ENCODE results near the gene CAB39. TPM values are rescaled to one million over a fixed set of nuclear protein-coding genes. Genes with fewer than 3 reads are reported as not detected.
A peak's percentile ranks its signal among the peaks of the same experiment; 100 is the strongest.

CAB39 gene
- total RNA-seq, 2 donors from 2014 or later = 87.8 to 121 TPM

DNA sequence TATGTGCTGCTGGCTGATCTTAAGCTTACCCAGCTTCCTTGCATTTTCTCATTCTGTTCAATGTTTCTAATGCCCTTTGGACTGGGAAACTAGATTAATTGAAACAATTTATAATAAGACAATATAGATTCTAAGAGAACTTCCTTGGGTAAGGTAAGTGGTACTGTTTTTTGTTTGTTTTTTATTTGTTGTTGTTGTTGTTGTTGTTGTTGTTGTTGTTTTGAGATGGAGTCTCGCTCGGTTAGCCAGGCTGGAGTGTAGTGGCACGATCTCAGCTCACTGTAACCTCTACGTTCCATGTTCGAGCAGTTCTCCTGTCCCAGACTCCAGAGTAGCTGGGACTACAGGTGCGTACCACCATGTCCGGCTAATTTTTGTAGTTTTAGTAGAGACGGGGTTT is 49.1 kb downstream of the CAB39 start:
- intact Hi-C loops (cut with DNase I) = no loop called here
- TF ChIP-seq, protein P1, sequence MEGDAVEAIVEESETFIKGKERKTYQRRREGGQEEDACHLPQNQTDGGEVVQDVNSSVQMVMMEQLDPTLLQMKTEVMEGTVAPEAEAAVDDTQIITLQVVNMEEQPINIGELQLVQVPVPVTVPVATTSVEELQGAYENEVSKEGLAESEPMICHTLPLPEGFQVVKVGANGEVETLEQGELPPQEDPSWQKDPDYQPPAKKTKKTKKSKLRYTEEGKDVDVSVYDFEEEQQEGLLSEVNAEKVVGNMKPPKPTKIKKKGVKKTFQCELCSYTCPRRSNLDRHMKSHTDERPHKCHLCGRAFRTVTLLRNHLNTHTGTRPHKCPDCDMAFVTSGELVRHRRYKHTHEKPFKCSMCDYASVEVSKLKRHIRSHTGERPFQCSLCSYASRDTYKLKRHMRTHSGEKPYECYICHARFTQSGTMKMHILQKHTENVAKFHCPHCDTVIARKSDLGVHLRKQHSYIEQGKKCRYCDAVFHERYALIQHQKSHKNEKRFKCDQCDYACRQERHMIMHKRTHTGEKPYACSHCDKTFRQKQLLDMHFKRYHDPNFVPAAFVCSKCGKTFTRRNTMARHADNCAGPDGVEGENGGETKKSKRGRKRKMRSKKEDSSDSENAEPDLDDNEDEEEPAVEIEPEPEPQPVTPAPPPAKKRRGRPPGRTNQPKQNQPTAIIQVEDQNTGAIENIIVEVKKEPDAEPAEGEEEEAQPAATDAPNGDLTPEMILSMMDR (IDR thresholded peaks at IDR 0.05) = no peak
- Histone ChIP-seq H3K4me3 (no peak overlapping the region), H3K9ac (ENCODE audit: low read depth in 2 of 2, low read length in 2 of 2) (no peak overlapping the region), H3K27me3 (no peaks in the 10 kb centered on the region), H3K9me3 (no peaks in the 10 kb centered on the region), H3K27ac (no peak overlapping the region), H3K36me3 (no peaks in the 10 kb centered on the region), H3K4me1 (peaks cover 12% of the 10 kb centered on the region)
- no peak for DNase-seq

DNA sequence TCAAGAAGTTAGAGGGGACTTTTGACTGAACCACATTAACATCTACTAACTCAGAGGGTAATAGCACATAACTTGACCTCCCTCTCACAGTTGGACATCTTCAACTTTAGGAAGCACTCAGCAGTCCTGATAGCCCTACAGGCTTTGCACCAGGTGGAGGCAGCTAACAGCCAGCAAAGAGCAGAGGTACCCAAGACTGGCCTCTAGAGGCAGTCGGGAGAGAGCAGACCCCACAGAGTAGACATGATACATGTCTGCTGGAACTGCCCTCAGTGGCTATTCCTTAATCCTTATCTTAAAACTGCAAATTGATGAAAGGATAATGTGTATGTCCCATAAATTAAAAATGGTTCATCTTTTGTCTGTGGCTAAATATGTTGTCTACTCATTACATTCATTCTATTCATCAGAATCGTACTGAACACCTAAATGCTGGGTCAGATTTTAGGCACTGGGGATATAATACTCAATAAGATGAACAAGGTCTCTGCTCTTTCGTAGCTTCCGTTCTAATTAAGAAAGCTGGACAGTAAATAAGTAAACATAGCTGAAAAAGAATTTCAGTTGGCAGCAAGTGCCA is 49.8 kb downstream of the CAB39 start:
- H3K27ac ChIP-seq = no peak overlapping the region
- intact Hi-C loops (cut with DNase I) = no loop called here
- peaks cover 5% of the 10 kb centered on the region for H3K4me1 ChIP-seq
- TF ChIP-seq, protein P1 (IDR thresholded peaks at IDR 0.05) = peak; percentile 36
- no peaks in the 10 kb centered on the region for H3K27me3 ChIP-seq
- no peak overlapping the region for H3K9ac ChIP-seq (ENCODE audit: low read depth in 2 of 2, low read length in 2 of 2)
- no peak for DNase-seq
- no peaks in the 10 kb centered on the region for H3K36me3 ChIP-seq
- H3K4me3 ChIP-seq = no peak overlapping the region
- no peaks in the 10 kb centered on the region for H3K9me3 ChIP-seq

DNA sequence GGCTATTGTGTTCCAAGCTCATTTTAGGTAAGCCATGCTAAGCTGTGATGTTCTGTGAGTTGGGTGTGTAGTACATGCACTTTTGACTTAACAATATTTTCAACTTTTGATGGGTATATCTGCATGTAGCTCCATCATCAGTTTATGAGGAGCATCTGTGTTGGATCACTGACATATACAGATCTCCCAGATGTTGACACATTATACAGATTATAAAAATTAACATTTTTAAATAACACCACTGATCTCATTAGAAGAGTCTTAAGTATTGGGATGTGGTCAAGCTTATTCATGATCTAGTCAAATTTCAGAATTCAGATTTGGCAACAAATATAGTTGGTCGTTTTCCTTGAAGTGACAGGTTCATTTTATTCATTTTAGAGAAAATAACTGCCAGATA is 51.7 kb downstream of the CAB39 start:
- Histone ChIP-seq H3K9ac (ENCODE audit: low read depth in 2 of 2, low read length in 2 of 2) (no peak overlapping the region), H3K36me3 (no peaks in the 10 kb centered on the region), H3K27me3 (no peaks in the 10 kb centered on the region), H3K4me1 (no peaks in the 10 kb centered on the region), H3K27ac (no peak overlapping the region), H3K9me3 (no peaks in the 10 kb centered on the region), H3K4me3 (no peak overlapping the region)
- intact Hi-C loops (cut with DNase I) = no loop called here
- no peak for DNase-seq
- TF ChIP-seq, protein P1 (IDR thresholded peaks at IDR 0.05) = no peak

DNA sequence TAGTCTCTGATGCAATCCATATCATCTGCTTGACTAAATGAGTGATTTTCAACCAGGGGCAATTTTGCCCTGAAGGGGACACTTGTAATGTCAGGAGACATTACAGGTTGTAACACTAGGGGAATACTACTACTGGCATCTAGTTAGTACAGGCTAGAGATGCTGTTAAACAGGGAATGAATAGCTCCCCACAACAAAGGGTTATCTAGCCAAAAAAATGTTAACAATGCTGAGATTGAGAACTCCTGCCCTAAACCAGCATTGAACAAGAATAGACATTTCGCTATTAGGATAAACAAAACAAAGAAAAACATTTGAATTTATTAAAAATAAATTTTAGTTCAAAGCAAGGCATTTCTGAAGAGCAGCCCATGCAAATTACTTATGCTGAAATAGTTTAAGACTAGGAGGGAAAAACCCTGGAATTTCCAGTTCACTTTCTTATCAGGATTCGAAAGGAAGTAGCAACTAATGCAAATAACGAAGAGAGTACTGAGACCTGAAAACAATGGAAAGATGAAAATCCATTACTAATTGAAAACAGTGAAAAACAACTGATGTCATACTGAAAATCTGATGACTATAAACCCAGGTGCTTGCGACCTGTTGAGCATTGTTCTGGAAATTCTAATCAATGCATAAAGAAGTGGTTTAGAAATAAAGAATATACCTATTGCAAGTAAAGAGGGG is 53.1 kb downstream of the CAB39 start:
- no peak overlapping the region for H3K4me3 ChIP-seq
- no peaks in the 10 kb centered on the region for H3K9me3 ChIP-seq
- no peaks in the 10 kb centered on the region for H3K4me1 ChIP-seq
- intact Hi-C loops (cut with DNase I) = no loop called here
- DNase-seq = no peak
- no peak overlapping the region for H3K27ac ChIP-seq
- no peaks in the 10 kb centered on the region for H3K27me3 ChIP-seq
- TF ChIP-seq, protein P1 (IDR thresholded peaks at IDR 0.05) = no peak
- no peaks in the 10 kb centered on the region for H3K36me3 ChIP-seq
- no peak overlapping the region for H3K9ac ChIP-seq (ENCODE audit: low read depth in 2 of 2, low read length in 2 of 2)

DNA sequence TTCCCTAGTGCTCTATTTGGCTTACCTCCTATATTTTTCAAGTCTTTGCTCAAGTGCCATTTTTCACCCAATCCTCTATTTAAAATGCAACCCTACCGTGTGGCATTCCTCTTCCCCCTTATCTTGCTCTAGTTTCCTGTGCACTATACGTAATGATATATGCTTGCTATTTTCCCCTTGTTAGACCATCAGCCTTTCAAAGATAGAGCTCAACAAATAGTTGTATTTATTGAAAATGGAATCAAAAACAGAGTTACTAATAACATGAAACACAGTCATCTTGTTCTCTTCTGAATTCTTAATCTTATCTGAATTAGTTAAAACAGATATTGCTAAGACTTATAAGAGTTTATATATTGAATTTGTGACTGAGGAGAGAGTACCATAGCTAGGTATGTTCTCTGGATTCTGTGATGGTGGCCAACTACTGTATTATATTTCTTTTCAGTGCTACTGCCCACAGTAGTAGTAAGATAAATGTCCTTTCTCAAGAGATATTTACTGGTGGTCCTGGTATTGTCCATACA is 55.3 kb downstream of the CAB39 start:
- H3K27ac ChIP-seq = no peak overlapping the region
- no peak for DNase-seq
- no peaks in the 10 kb centered on the region for H3K9me3 ChIP-seq
- intact Hi-C loops (cut with DNase I) = no loop called here
- H3K4me3 ChIP-seq = no peak overlapping the region
- no peak overlapping the region for H3K9ac ChIP-seq (ENCODE audit: low read depth in 2 of 2, low read length in 2 of 2)
- no peaks in the 10 kb centered on the region for H3K4me1 ChIP-seq
- no peaks in the 10 kb centered on the region for H3K27me3 ChIP-seq
- no peaks in the 10 kb centered on the region for H3K36me3 ChIP-seq
- TF ChIP-seq, protein P1 (IDR thresholded peaks at IDR 0.05) = no peak

Data from colonic mucosa (tissue), 4 donors.